Glomerular visceral epithelial cell (primary cell): ENCODE data around the gene ASCL5.

Experiments
- DNase-seq: peaks from one replicate; pipeline ENCODE4 v3.0.0-alpha.2; 2016; ENCODE audit errors: extremely low spot score

ASCL5 gene

GRCh38 chr1:201136355-201137023, 9.5 kb upstream of the ASCL5 start:
- DNase-seq, result no peak

DNA sequence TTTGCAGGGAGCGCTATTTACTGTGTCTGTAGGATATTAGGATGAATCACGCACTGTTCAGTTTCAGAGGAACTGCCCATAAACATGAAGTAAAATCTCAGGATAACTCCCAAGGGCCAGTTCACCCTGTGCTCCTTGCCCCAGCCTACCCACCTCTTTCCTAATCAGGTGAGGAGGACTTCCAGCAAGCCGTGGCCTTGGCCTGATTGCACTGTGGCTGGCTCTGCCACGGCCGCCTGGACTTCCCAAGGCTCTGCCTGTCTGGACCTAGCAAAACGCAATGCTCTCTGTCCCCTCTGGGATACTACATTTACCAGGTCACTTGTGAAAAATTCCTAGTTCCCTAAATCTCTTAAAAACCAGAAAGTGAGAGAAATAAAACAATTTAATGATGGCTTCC, 7.4 kb upstream of the ASCL5 start:
- no peak for DNase-seq

GRCh38 chr1:201131398-201131797, 4.4 kb upstream of the ASCL5 start:
- no peak for DNase-seq

DNA sequence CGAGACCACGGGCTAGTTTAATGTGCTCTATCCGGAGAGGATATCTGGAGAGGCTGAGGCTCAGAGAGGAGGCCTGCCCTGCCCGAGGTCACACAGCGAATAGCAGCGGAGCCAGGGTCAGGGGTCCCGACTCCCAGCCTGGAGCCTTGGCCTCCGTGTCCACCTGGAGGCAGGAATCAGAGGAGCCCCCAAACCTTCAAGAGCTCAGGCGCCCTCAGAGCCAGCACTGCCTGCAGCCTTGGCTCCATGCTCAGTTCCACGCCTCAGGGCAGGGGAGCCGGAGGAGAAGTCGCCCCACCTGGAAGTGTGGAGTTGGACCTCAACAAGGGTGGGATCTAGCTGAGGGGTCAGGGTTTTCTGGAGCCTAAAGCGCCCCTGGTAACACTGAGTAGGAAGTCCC, 2.0 kb upstream of the ASCL5 start:
- DNase-seq, result no peak

- DNase-seq, result no peak
These were observed 1.5 kb upstream of the ASCL5 start for GRCh38 chr1:201128476-201128875.

GRCh38 chr1:201127755-201128455, 921 bp upstream of the ASCL5 start:
- peak; percentile 54 for DNase-seq

DNA sequence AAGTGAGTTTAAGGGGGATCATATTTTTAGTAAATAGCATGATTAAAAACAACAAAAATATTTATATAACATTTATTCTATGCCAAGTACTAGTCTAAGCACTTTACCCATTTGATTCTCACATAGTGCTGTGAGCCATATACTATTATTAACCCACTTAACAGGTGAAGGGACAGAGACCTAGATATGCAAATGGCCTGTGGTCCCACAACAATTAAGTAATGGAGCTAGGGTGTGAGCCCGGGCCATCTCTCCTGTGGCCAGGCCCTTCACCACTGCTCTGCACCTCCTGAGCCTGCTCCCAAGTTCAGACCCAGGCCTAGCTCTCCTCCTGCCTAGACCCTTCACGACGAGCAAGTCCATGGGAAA, 537 bp downstream of the ASCL5 start:
- no peak for DNase-seq

GRCh38 chr1:201125800-201126199, 1.2 kb downstream of the ASCL5 start:
- no peak for DNase-seq

GRCh38 chr1:201125019-201125418, 2.0 kb downstream of the ASCL5 start:
- no peak for DNase-seq

DNA sequence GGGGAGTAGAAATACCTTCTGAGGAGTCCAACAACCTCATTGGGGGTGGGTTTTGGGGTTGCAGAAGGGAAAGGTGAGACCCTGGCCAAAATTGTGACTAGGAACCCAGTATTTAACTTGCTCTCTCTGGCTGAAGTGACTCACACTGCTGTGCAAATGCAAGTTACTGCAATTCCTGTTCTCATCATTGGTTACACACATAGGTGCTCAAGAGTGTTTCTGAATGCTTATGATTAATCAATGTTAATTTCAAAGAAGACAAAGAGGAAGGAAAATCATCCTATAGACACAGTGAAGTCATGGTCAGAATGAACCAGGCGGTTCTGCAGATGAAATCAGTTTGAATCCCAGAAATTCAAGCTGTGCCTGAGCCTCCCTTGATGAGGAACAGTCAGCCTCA, 3.1 kb downstream of the ASCL5 start:
- DNase-seq, result no peak

GRCh38 chr1:201122321-201122957, 4.5 kb downstream of the ASCL5 start:
- no peak for DNase-seq

GRCh38 chr1:201119206-201120197, 7.5 kb downstream of the ASCL5 start:
- DNase-seq, result peak; percentile 38

GRCh38 chr1:201116091-201116490, 10.9 kb downstream of the ASCL5 start:
- DNase-seq, result no peak

DNA sequence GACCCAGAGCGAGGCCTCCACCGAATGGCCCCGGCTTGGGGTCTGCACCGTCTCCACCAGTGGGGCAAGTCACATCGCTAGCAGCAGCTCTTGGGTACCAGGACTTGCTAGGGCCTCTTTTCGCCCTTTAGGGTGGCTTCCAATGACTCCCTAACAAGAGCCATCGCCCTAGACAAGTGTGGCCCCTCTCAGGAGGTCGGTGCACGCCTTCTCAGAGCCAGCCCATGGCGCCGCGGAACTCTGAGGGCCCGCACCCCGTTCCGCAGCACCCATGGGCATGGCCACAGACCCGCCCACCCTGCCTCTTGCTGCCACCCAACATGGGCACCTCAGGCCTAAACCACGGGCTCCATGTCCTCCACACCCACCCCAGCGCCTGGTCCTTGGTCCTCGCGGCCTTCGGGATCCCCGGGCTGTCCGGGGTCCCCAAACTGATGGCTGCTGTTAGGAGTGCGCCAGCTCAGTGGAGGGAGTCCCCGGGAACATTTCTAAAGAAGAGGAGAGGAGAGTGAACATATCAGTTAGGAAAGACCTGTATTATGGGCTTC, 11.5 kb downstream of the ASCL5 start:
- no peak for DNase-seq

- DNase-seq, result peak; percentile 94
These were observed 12.5 kb downstream of the ASCL5 start for GRCh38 chr1:201114245-201115131.

DNA sequence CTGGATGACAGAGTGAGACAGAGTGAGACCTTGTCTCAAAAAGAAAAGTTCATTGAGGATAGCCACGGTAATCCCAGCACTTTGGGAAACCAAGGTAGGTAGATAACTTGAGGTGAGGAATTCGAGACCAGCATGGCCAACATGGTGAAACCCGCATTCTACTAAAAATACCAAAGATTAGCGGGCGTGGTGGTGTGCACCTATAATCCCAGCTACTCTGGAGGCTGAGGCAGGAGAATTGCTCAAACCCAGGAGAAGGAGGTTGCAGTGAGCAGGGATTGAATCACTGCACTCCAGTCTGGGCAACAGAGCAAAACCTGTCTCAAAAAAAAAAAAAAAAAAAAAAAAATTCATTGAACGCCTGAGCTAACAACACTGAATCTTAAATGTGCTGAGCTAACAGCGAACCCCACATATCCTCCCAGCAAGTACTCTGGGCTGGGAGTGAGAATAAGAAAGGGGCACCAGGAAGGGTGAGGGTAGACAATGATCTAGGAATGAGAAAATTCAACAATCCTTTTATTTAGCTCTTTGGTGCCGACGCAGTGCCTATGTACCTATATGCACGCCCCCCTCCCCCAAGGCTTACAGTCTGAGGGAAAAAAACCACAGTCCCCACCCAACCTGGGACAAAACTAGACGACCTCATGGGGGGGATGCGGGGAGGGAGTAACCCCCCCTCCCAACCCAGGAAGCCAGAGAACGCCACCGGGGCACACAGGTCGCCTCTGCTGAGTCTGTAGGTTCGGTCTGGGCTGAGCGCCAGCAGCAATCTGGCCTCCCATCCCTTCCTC, 13.3 kb downstream of the ASCL5 start:
- DNase-seq, result no peak

DNA sequence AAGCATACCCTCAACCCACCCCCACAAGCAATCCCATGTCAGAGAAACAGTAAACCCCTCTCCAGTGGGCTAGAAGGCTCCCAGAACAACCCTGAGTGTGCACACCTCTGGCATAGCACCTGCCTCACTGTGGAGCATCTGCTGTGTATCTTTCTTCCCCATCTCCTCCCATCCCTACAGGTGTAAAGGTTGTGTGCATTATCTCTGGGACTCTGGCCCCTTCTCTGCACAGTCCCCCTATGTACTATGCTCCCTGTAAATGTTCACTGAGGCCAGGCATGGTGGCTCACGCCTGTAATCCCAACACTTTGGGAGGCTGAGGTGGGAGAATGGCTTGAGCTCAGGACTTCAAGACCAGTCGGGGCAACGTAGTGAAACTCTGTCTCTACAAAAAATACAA, 14.1 kb downstream of the ASCL5 start:
- DNase-seq, result no peak

GRCh38 chr1:201112173-201112731, 14.7 kb downstream of the ASCL5 start, which contains the start of gene CACNA1S:
Gene CACNA1S, minus strand, starts transcription at chr1:201112426. Its CDS starts 87 bp downstream, at chr1:201112339.
- no peak for DNase-seq

- no peak for DNase-seq
These were observed 15.3 kb downstream of the ASCL5 start for GRCh38 chr1:201111672-201112071.
